GM12891 (cell line): ENCODE measurements around the gene ERBB3.

ENCODE experiments used
- POLR2A ChIP-seq: IDR thresholded peaks from 2 replicates; pipeline ENCODE4 v1.6.1; 2011; ENCODE audit warnings: low read depth, low read length, control low read depth
- POLR2AphosphoS5 ChIP-seq: IDR thresholded peaks from 2 replicates; pipeline ENCODE4 v1.6.1; 2011; ENCODE audit warnings: low read depth, low read length, control low read depth

- TF ChIP-seq POLR2A: no peak
- no peak for TF ChIP-seq POLR2AphosphoS5
These were observed 63.9 kb downstream of the ERBB3 start for GRCh38 chr12:56143870-56144269.
